ENCODE results near the gene FERMT2. TPM values are rescaled to one million over a fixed set of nuclear protein-coding genes. Genes with fewer than 3 reads are reported as not detected.

Gene FERMT2
- polyA plus RNA-seq, 2 of the 4 experiments (the other 2 are of a cell fraction) = 42.9 to 102 TPM

DNA sequence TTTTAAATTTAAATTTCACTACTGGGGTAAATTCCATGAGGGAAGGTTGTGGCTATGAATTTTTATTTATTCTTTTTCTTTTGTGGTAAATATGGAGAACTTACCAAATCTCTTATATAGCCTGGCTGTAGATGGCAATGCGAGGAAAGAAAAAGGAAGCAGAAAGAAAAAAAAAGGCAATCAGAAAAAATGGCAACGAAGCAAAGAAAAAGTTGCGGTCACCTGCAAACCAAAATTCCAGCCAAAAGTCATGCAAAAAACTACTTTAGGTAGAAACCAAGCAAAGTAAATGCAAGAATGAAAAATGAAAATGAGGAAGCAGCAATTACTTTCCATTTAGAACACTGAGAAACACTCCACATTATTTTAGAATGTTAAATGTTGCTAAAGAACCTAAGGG is 89.9 kb downstream of the FERMT2 start:
- Histone ChIP-seq H3K27ac (no peak overlapping the region), H3K9me3 (no peaks in the 10 kb centered on the region), H3K4me2 (no peak overlapping the region), H3K4me1 (peaks cover 8% of the 10 kb centered on the region; the same call in 2 of the 3 replicates), H3K4me3 (no peak overlapping the region)
- ChIA-PET CTCF (interaction anchor here (1.2 kb wide), 1 partner anchor 90 kb away, joined by 3 read pairs; the partner anchor contains the start of gene FERMT2), POLR2A (interaction anchor here (1.0 kb wide), 1 partner anchor 8 kb away, joined by 3 read pairs; no protein-coding TSS in a partner anchor)
- TF ChIP-seq RCOR1 (IDR thresholded peaks at IDR 0.05; ENCODE audit: low read depth, low read length) (no peak), EP300 (IDR thresholded peaks at IDR 0.05) (no peak), CBX8 (IDR thresholded peaks at IDR 0.05) (no peak), CEBPB (IDR thresholded peaks at IDR 0.05) (no peak), SREBF2 (IDR thresholded peaks at IDR 0.05) (no peak), KDM5A (IDR thresholded peaks at IDR 0.05) (no peak), MAZ (IDR thresholded peaks at IDR 0.05; ENCODE audit: borderline replicate concordance, low read depth, low read length) (no peak), TFCP2L1 (CRISPR knock-in tag; IDR thresholded peaks at IDR 0.05) (no peak), NPAS2 (CRISPR knock-in tag; IDR thresholded peaks at IDR 0.05; ENCODE audit: borderline replicate concordance) (no peak), JUNB (IDR thresholded peaks at IDR 0.05) (no peak), FOSL2 (IDR thresholded peaks at IDR 0.05) (no peak), FOSL2 (CRISPR knock-in tag; IDR thresholded peaks at IDR 0.05) (no peak), POLR2A (IDR thresholded peaks at IDR 0.05; ENCODE audit: low read length) (no peak), MYC (IDR thresholded peaks at IDR 0.05; ENCODE audit: borderline replicate concordance, low read length) (no peak)
- TF ChIP-seq, protein P1, sequence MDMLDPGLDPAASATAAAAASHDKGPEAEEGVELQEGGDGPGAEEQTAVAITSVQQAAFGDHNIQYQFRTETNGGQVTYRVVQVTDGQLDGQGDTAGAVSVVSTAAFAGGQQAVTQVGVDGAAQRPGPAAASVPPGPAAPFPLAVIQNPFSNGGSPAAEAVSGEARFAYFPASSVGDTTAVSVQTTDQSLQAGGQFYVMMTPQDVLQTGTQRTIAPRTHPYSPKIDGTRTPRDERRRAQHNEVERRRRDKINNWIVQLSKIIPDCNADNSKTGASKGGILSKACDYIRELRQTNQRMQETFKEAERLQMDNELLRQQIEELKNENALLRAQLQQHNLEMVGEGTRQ (IDR thresholded peaks at IDR 0.05) = no peak
- TF ChIP-seq, protein P2, sequence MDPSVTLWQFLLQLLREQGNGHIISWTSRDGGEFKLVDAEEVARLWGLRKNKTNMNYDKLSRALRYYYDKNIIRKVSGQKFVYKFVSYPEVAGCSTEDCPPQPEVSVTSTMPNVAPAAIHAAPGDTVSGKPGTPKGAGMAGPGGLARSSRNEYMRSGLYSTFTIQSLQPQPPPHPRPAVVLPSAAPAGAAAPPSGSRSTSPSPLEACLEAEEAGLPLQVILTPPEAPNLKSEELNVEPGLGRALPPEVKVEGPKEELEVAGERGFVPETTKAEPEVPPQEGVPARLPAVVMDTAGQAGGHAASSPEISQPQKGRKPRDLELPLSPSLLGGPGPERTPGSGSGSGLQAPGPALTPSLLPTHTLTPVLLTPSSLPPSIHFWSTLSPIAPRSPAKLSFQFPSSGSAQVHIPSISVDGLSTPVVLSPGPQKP (IDR thresholded peaks at IDR 0.05; ENCODE audit: low read depth, low read length) = no peak
- no peak for ATAC-seq
- DNase-seq (ENCODE audit: low read depth in 1 of 2, low spot score in 1 of 2) = no peak
- no peak for FAIRE-seq
- 95% methylated on average over 3 of the region's 3 CpGs for WGBS (ENCODE audit: missing lambda C conversion rate)

DNA sequence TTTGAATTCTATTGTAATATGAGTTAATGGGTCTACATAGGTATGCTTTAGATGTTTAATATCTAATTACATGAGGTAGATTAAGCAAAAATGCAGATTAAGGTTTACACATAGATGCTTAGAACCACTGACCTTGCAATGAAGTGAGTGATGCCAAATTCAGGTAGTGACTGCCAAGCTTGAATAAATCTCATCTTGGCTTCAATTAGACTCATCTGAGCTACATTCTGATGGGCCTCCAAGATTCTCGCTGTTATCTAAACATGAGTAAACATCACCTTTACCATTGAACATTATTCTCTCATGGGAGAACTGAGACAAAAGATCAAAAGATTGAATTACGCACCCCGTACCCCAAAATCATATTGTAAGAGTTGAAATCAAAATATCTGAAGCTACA is 90.6 kb downstream of the FERMT2 start:
- 89% methylated on average over 3 of the region's 3 CpGs for WGBS (ENCODE audit: missing lambda C conversion rate)
- H3K4me1 ChIP-seq = peaks cover 8% of the 10 kb centered on the region; the same call in 2 of the 3 replicates
- ChIA-PET CTCF (interaction anchor here (1.2 kb wide), 1 partner anchor 91 kb away, joined by 3 read pairs; the partner anchor contains the start of gene FERMT2), POLR2A (interaction anchor here (0.5 to 1.0 kb wide), 2 partner anchors 8 to 176 kb away, joined by 3 read pairs; no protein-coding TSS in a partner anchor)
- DNase-seq (ENCODE audit: low read depth in 1 of 2, low spot score in 1 of 2) = no peak
- no peak overlapping the region for H3K4me3 ChIP-seq
- no peak for FAIRE-seq
- no peaks in the 10 kb centered on the region for H3K9me3 ChIP-seq
- no peak overlapping the region for H3K27ac ChIP-seq
- TF ChIP-seq CHD4 (IDR thresholded peaks at IDR 0.05; ENCODE audit: borderline replicate concordance) (no peak), NFE2L2 (conservative IDR thresholded peaks at IDR 0.05; ENCODE audit: low read length) (no peak), JUNB (IDR thresholded peaks at IDR 0.05) (no peak), CBX2 (IDR thresholded peaks at IDR 0.05; ENCODE audit: borderline replicate concordance, low read depth) (no peak), PHF8 (IDR thresholded peaks at IDR 0.05; ENCODE audit: borderline replicate concordance, low read depth) (no peak), HOXA7 (CRISPR knock-in tag; IDR thresholded peaks at IDR 0.05) (no peak), ZFP36 (IDR thresholded peaks at IDR 0.05; ENCODE audit: borderline replicate concordance, partially characterized antibody) (no peak), ZC3H11A (IDR thresholded peaks at IDR 0.05) (no peak), MAZ (IDR thresholded peaks at IDR 0.05; ENCODE audit: borderline replicate concordance, low read depth, low read length) (no peak), SMC3 (IDR thresholded peaks at IDR 0.05) (no peak), CBX8 (IDR thresholded peaks at IDR 0.05) (no peak)
- TF ChIP-seq, protein P2 (IDR thresholded peaks at IDR 0.05; ENCODE audit: low read depth, low read length) = no peak
- H3K4me2 ChIP-seq = no peak overlapping the region
- no peak for ATAC-seq
